Measurements from ENCODE around the gene NOM1.

Gene NOM1

DNA sequence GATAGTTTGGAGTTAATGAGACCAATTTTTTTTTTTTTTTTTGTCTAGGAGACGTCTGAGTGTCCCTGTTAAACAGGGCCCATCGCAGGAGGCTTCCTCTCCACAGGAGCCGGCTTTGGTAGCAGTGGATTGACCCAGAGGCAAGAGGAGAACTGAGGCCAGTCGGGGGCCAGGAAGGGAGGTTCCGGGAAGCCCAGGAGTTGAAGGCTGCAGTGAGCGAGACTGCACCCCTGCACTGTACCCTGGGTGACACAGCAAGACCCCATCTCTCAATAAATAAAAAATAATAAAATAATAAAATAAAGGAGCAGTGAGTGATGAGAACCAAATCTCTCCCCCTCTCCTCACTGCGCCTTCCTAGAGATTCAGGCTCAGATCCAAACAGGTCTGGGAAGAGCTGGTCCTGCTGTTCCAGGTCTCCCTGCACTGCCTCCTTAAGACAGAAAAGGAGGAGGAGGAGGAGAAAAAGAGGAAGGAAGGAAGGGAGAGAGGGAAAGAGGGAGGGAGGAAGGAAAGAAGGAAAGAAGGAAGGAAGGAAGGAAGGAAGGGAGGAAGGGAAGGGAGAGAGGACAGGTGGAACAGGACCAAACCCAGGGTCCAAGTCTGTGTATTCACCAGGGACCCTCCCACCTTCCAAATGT lies 57.4 kb downstream of the NOM1 start:
- no peak for DNase-seq (ENCODE audit: extremely low spot score)
- ChIA-PET CTCF (interaction anchor here (0.9 kb wide), 1 partner anchor 47 kb away, joined by 3 read pairs; no protein-coding TSS in a partner anchor), POLR2A (no interaction called here)
- TF ChIP-seq TARDBP (IDR thresholded peaks at IDR 0.05) (no peak), CTBP1 (IDR thresholded peaks at IDR 0.05; ENCODE audit: borderline replicate concordance) (no peak), SUZ12 (IDR thresholded peaks at IDR 0.05) (no peak), HDGF (IDR thresholded peaks at IDR 0.05; ENCODE audit: borderline replicate concordance) (no peak), L3MBTL2 (conservative IDR thresholded peaks at IDR 0.05) (no peak), ELF4 (IDR thresholded peaks at IDR 0.05) (no peak), FOXA1 (IDR thresholded peaks at IDR 0.05) (no peak), NFRKB (IDR thresholded peaks at IDR 0.05) (no peak), FOXK2 (IDR thresholded peaks at IDR 0.05) (no peak), FOXM1 (IDR thresholded peaks at IDR 0.05; ENCODE audit: borderline replicate concordance) (no peak), SP1 (IDR thresholded peaks at IDR 0.05) (no peak), LEF1 (IDR thresholded peaks at IDR 0.05; ENCODE audit: borderline replicate concordance) (no peak), ZNF384 (IDR thresholded peaks at IDR 0.05) (no peak)
- TF ChIP-seq, protein P1, sequence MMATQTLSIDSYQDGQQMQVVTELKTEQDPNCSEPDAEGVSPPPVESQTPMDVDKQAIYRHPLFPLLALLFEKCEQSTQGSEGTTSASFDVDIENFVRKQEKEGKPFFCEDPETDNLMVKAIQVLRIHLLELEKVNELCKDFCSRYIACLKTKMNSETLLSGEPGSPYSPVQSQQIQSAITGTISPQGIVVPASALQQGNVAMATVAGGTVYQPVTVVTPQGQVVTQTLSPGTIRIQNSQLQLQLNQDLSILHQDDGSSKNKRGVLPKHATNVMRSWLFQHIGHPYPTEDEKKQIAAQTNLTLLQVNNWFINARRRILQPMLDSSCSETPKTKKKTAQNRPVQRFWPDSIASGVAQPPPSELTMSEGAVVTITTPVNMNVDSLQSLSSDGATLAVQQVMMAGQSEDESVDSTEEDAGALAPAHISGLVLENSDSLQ (IDR thresholded peaks at IDR 0.05), result no peak

DNA sequence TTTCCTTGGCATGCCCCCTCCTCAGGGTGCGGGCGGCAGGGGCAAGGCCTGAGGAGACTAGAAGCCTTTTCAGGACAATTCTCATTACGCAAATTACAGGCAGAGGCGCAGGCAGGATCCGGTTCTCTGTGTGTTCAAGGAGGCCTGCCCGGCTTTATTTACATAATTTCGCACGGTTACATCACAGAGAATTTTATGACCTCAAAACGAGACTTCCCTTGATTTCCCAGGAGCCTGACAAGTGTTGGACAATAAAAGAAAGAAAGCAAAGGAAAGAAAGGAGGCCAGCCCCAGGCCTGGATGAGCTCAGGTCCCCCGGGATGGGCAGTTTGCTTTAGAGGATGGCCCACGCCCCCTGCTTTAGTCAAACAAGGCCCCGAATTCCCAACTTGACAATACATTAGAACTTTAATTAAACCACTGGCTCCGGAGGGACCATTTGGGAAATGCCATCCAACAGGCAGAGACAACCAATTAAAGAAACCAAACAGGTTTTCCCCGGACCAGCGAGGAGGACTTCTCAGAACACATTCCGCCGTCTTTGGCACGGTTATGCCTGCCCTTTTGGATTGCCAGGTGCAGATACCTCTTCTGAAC lies 58.1 kb downstream of the NOM1 start:
- no peak for DNase-seq (ENCODE audit: extremely low spot score)
- ChIA-PET POLR2A (no interaction called here), CTCF (interaction anchor here (0.9 kb wide), 1 partner anchor 47 kb away, joined by 3 read pairs; no protein-coding TSS in a partner anchor)
- TF ChIP-seq TARDBP (IDR thresholded peaks at IDR 0.05) (no peak), CTBP1 (IDR thresholded peaks at IDR 0.05; ENCODE audit: borderline replicate concordance) (no peak), BHLHE40 (IDR thresholded peaks at IDR 0.05; ENCODE audit: borderline replicate concordance) (no peak), ZNF384 (IDR thresholded peaks at IDR 0.05) (no peak), SP1 (IDR thresholded peaks at IDR 0.05) (no peak), ARNT (IDR thresholded peaks at IDR 0.05) (no peak), NFRKB (IDR thresholded peaks at IDR 0.05) (no peak), LEF1 (IDR thresholded peaks at IDR 0.05; ENCODE audit: borderline replicate concordance) (no peak), ELF4 (IDR thresholded peaks at IDR 0.05) (no peak), FOXK2 (IDR thresholded peaks at IDR 0.05) (no peak), SUZ12 (IDR thresholded peaks at IDR 0.05) (no peak)

DNA sequence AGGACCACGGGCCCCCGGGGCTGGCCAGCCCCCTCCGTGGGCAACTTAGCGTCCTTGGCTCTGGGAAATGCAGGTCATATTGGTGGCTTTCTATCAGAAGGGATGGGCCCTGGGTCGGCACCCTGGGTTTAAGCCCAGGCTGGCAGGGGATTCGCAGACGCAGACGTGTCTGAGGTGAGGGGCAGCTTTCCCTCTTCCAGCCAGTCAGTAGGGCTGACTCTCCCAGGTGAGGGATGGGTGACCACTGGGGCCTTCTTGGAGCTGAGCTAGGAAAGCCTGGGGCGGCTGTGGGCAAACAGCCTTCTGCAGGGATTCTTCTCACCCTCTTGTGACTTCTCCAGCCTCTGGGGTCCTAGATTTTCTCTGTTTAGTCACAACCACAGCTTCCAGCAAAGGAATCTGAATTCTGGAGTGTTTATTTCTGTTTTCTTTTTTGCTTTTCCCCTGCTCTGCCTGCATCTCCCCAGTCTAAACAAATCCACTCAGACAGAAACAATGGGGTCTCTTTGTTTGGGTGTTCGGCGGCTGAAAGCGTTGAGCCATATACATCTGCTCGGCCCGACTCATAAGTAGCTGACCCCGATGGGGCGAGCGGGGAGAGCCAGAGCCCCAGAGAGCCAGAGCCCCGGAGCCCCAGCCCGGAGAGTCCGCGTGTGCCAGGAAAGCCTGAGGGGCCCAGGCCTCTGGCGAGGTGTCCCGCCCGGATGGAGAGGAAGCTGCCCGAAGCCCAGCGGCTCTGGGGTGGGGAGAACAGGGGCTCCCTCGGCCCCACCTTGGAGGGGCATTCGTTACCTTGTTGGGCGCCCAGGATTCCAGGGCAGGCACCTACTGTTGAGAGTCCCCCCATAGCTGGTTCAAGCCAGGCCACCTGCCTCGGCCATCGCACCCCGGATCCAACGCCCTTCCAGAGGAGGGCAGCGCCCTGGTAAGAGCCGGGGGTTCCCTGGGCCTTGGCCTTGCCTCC lies 59.0 kb downstream of the NOM1 start:
- CTCF ChIA-PET, result interaction anchor here (0.9 to 1.4 kb wide), 2 partner anchors 21 to 46 kb away, joined by 3 read pairs; no protein-coding TSS in a partner anchor
- POLR2A ChIA-PET, result interaction anchor here (3.6 kb wide), 1 partner anchor 33 kb away, joined by 44 read pairs; no protein-coding TSS in a partner anchor
- no peak for DNase-seq (ENCODE audit: extremely low spot score)
- TF ChIP-seq ELF4 (IDR thresholded peaks at IDR 0.05) (no peak), HDGF (IDR thresholded peaks at IDR 0.05; ENCODE audit: borderline replicate concordance) (no peak), FOXK2 (IDR thresholded peaks at IDR 0.05) (no peak), LEF1 (IDR thresholded peaks at IDR 0.05; ENCODE audit: borderline replicate concordance) (no peak), CTBP1 (IDR thresholded peaks at IDR 0.05; ENCODE audit: borderline replicate concordance) (no peak), ARNT (IDR thresholded peaks at IDR 0.05) (no peak), BHLHE40 (IDR thresholded peaks at IDR 0.05; ENCODE audit: borderline replicate concordance) (no peak), FOXA1 (IDR thresholded peaks at IDR 0.05) (no peak), SP1 (IDR thresholded peaks at IDR 0.05) (no peak), TARDBP (IDR thresholded peaks at IDR 0.05) (no peak), NFRKB (IDR thresholded peaks at IDR 0.05) (no peak)
- TF ChIP-seq, protein P1 (IDR thresholded peaks at IDR 0.05), result no peak

DNA sequence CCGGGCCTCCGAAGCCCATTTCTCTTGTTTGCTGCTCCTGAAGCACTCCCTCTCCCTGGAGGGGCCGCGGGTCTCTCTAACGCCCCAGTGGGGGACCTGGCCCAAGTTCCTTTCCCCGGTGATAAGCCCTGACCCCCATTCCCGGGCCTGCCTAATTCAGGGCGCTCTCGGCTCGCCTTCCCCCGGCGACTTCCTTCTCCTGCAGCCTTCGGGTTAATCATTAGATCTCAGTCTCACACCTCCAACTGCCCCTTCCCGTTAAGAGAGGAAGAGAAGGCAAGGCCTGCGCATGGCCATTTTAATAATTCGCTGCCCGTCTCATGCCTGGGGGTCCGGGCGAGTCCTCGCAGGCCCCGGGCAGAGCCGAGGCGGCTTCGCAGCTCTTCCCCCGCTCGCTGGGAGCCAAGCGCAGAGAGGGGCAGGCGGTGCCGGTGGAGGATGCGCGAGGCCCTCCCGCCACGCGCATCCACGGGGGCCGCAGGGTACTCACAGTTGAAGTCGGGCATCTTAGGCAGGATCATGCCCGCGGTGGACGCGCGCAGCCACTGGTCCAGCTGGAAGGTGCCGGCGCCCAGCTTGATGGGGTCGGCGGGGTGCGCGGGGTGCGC lies 59.8 kb downstream of the NOM1 start:
- peak; percentile 88 for TF ChIP-seq L3MBTL2 (conservative IDR thresholded peaks at IDR 0.05)
- TF ChIP-seq LEF1 (IDR thresholded peaks at IDR 0.05; ENCODE audit: borderline replicate concordance), result no peak
- TF ChIP-seq TARDBP (IDR thresholded peaks at IDR 0.05), result no peak
- CTCF ChIA-PET, result interaction anchor here (1.4 kb wide), 1 partner anchor 20 kb away, joined by 3 read pairs; no protein-coding TSS in a partner anchor
- POLR2A ChIA-PET, result interaction anchor here (1.5 to 3.6 kb wide), 2 partner anchors 10 to 33 kb away, joined by 7 to 44 read pairs; no protein-coding TSS in a partner anchor
- peak; percentile 56 for DNase-seq (ENCODE audit: extremely low spot score)

DNA sequence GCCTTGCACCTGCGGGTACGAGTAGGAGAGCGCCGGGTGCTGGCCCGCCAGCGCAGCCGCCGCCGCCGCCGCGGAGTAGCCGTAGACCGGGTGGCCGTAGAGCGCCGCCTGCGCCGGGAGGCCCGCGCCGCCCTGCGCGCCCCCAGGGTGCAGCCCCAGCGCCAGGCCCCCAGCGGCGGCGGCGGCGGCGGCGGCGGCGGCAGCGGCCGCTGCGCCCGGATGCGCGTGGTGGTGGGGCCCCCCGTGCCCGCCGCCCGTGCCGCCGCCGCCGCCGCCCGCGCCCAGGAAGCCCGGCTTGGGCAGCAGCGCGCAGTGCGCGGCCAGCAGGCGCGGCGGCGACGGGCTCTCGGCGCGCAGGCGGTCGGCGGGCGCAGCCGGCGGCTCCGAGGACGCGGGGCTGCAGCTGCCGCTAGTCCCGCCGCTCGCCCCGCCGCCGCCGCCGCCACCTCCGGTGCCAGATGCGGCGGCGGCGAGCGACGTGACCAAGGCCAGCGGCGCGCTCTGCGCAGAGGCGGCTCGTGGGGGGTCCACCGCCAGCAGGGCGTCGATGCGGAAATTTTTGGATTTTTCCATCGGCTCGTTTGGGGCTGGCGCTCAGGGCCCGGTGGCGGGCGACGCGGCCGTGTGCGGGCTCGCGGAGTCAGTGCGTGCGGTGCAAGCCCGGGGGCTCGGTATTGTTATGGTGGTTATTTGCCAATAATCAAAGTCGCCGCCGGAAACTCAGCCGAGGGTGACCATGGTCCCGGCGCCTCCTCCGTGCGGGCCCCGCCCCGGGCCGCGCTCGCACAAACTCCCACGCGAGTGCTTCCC lies 60.5 kb downstream of the NOM1 start:
- TF ChIP-seq ARNT (IDR thresholded peaks at IDR 0.05) (no peak), SUZ12 (IDR thresholded peaks at IDR 0.05) (no peak), NFRKB (IDR thresholded peaks at IDR 0.05) (no peak), LEF1 (IDR thresholded peaks at IDR 0.05; ENCODE audit: borderline replicate concordance) (no peak), FOXM1 (IDR thresholded peaks at IDR 0.05; ENCODE audit: borderline replicate concordance) (no peak), ELF4 (IDR thresholded peaks at IDR 0.05) (no peak), BHLHE40 (IDR thresholded peaks at IDR 0.05; ENCODE audit: borderline replicate concordance) (no peak), TARDBP (IDR thresholded peaks at IDR 0.05) (no peak), L3MBTL2 (conservative IDR thresholded peaks at IDR 0.05) (no peak), FOXK2 (IDR thresholded peaks at IDR 0.05) (no peak), ZNF384 (IDR thresholded peaks at IDR 0.05) (no peak), CTBP1 (IDR thresholded peaks at IDR 0.05; ENCODE audit: borderline replicate concordance) (no peak), SP1 (IDR thresholded peaks at IDR 0.05) (no peak), HDGF (IDR thresholded peaks at IDR 0.05; ENCODE audit: borderline replicate concordance) (no peak), FOXA1 (IDR thresholded peaks at IDR 0.05) (no peak)
- TF ChIP-seq, protein P1 (IDR thresholded peaks at IDR 0.05), result no peak
- DNase-seq (ENCODE audit: extremely low spot score), result peak; percentile 57
- ChIA-PET POLR2A (interaction anchor here (0.6 to 3.6 kb wide), 21 partner anchors 8 to 1201 kb away, joined by 3 to 44 read pairs (median 4); partner anchors contain the start of genes NOM1 and UBE3C), CTCF (interaction anchor here (0.7 to 1.0 kb wide), 3 partner anchors 8 to 351 kb away, joined by 3 to 5 read pairs (median 3); no protein-coding TSS in a partner anchor)

All from HEK293T (cell line).